GM18505 (cell line): Measurements from ENCODE around the gene KRTAP5-2.
"Not testable (repeated sequence)": the region's sequence is repeated elsewhere in the genome, so short reads cannot be mapped to it uniquely, and the experiment has no call there.

Source experiments
- ATAC-seq: cut with Tn5 transposase; IDR thresholded peaks from one replicate; pipeline ENCODE4 v1.9.1; 2021; ENCODE audit not compliant: unreplicated experiment
- POLR2A ChIP-seq: IDR thresholded peaks from 4 replicates; pipeline ENCODE4 v1.6.1; 2011; ENCODE audit warnings: borderline replicate concordance; ENCODE audit not compliant: insufficient read depth, insufficient read length; ENCODE audit errors: extremely low read depth

KRTAP5-2 gene

GRCh38 chr11:1636291-1636950 is 38.3 kb upstream of the KRTAP5-2 start:
- TF ChIP-seq POLR2A: no peak
- no peak for ATAC-seq

DNA sequence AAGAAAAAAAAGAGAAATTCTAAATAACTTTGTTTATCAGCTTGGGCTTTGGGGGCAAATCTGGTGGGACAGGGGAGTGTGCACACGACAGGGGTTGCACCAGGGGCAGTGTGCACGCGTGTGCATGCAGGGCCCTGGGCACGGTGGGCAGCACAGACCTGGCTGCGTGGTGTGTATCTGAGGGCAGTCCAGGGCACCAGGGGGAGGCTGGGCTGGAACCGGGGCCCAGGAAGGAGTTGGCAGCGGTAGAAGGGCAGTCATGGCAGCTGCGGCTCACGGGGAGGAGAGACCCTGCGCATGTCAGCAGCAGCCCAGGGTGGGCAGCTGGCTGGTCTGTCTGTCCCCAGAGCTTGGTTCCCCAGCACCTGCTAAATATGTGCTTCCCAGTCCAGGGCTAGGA is 35.8 kb upstream of the KRTAP5-2 start:
- no peak for TF ChIP-seq POLR2A
- no peak for ATAC-seq

GRCh38 chr11:1632053-1632714 is 34.1 kb upstream of the KRTAP5-2 start:
- ATAC-seq: no peak
- no peak for TF ChIP-seq POLR2A

- ATAC-seq: no peak
- no peak for TF ChIP-seq POLR2A
These were observed 33.0 kb upstream of the KRTAP5-2 start for GRCh38 chr11:1631066-1631568.

- no peak for ATAC-seq
- TF ChIP-seq POLR2A: no peak
These were observed 32.2 kb upstream of the KRTAP5-2 start for GRCh38 chr11:1630271-1630670.

DNA sequence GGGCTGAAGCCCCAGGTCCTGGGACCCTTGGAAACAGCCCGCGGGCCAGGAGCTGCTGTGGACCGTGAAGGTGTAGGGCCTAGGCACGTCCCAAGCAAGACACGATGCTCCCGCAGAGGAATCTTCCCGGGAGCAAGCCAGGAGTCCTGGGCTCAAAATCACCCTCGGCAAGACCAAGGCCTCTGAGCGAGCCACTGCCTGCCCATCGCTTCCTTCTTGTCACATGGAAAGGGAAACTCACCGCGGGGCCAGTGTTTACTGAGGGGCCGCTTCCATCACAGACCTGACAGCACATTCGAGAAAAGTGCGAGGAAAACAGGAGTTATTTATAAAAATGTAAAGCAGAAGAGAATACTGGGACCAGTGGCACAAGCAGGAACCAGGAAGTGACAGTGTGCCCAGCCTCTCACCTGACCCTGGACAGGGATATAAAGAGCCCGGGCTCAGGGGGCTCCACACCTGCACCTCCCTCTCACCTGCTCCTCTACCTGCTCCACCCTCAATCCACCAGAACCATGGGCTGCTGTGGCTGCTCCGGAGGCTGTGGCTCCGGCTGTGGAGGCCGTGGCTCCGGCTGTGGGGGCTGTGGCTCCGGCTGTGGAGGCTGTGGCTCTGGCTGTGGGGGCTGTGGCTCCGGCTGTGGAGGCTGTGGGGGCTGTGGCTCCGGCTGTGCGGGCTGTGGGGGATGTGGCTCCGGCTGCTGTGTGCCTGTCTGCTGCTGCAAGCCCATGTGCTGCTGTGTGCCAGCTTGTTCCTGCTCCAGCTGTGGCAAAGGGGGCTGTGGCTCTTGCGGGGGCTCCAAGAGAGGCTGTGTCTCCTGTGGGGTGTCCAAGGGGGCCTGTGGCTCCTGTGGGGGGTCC is 31.5 kb upstream of the KRTAP5-2 start, which contains the start of gene KRTAP5-5:
Gene KRTAP5-5 (plus strand): TSS at position 450 of the 860 bp plus-strand sequence. CDS start 66 bp downstream, at position 516.
- TF ChIP-seq POLR2A: no peak
- ATAC-seq: no peak

- ATAC-seq: no peak
- TF ChIP-seq POLR2A: no peak
These were observed 30.6 kb upstream of the KRTAP5-2 start for GRCh38 chr11:1628506-1629325.

GRCh38 chr11:1625541-1625940 is 27.4 kb upstream of the KRTAP5-2 start:
- no peak for ATAC-seq
- no peak for TF ChIP-seq POLR2A

DNA sequence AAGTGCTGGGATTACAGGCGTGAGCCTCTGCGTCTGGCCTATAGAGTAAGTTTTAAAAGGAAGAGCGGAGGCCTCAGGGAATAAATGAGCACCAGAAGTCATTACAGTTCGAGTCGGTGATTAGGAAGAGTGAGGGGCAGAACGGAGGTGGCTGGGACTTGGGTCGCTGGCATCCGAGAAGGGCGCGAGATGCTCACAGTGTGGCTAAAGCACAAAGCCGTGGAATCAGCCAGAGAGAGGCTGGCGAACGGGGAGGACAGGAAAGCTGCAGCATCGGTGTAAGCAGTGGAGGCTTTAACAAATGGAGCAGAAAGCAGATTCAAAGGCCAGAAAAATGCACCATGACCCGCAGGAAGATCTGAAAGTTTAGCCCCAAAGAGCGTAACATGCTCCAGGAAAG is 26.5 kb upstream of the KRTAP5-2 start:
- ATAC-seq: no peak
- no peak for TF ChIP-seq POLR2A

DNA sequence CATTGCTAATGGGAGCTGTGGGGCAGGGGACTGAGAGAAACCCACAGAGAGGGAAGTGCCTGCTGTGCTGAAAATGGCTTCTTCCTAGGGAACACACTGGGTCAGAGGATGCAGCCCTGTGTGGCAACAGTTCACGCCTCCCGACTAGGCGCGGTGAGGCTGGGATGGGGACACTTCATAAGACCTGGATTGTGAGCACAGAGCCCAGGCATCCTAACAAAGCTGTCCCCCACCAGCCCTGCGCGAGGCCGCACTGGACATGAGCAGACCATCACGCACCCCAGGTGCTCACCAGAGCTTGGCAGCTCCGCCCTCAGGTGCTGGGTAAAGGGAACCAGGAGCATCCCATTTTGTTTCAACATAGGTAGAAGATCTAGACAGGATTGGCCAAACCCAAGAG is 25.6 kb upstream of the KRTAP5-2 start:
- ATAC-seq: no peak
- TF ChIP-seq POLR2A: no peak

GRCh38 chr11:1622086-1622485 is 24.0 kb upstream of the KRTAP5-2 start, which contains the start of gene KRTAP5-4:
KRTAP5-4 (minus strand) TSS chr11:1622138; CDS start chr11:1622093, 45 bp downstream.
- no peak for ATAC-seq
- TF ChIP-seq POLR2A: no peak

DNA sequence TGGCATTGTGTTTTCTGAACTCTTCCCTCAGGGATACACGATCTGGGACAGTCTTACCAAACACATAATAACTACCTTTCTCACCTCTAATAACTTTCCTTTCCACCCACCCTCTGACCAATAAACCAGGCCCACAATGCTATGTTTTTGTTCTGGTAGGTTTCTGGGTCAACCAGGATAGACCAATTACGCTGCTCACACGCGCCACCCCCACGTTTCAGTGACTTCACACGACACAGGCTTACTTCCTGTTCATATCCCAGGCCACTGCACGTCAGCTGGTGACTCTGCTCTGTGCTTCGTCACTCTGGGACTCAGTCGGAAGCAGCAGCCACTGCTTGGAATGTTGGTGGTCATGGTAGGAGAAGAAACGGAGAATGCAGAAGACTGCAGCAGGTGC is 21.4 kb upstream of the KRTAP5-2 start:
- no peak for TF ChIP-seq POLR2A
- ATAC-seq: no peak

DNA sequence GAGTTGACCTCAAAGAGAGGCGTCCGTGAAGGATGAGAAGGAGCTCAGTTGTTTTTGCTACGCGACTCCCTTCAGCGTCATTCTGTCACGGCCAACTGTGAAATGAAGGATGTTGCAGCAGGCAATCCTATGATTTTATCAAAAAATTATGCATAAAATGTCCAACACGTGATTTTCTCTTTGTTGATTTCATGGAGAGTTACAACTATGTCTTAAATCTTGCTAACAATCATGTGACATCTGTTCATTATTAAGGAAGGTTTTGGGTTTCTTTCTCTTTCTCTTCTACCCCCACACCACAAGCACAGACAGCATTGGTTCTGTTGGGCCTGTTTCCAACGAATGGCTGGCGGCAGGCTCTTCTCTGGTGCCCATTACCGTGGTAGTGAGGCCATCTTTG is 20.1 kb upstream of the KRTAP5-2 start:
- no peak for ATAC-seq
- no peak for TF ChIP-seq POLR2A

DNA sequence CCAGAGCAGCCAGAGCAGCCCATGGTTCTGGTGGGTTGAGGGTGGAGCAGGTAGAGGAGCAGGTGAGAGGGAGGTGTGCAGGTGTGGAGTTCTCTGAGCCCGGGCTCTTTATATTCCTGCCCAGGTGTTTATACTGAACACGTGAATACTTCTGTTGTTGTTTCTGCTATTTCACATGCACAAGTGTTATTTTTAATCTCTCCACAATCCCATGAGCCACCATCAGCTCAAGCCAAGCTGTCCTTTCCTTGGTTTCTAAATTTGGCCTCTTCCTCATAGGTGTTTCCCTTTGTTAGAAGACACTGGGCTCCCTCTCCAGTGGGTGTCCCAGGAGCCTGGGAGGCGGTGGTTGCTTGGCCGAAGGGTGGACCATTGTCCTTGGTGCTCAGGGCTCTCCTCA is 10.3 kb upstream of the KRTAP5-2 start, which contains the start of gene KRTAP5-3:
Gene KRTAP5-3 (minus strand): TSS at position 101 of the 400 bp plus-strand sequence. CDS start 78 bp downstream, at position 23.
- TF ChIP-seq POLR2A: no peak
- ATAC-seq: no peak

GRCh38 chr11:1607901-1608300 is 9.8 kb upstream of the KRTAP5-2 start:
- not testable (repeated sequence) for ATAC-seq

DNA sequence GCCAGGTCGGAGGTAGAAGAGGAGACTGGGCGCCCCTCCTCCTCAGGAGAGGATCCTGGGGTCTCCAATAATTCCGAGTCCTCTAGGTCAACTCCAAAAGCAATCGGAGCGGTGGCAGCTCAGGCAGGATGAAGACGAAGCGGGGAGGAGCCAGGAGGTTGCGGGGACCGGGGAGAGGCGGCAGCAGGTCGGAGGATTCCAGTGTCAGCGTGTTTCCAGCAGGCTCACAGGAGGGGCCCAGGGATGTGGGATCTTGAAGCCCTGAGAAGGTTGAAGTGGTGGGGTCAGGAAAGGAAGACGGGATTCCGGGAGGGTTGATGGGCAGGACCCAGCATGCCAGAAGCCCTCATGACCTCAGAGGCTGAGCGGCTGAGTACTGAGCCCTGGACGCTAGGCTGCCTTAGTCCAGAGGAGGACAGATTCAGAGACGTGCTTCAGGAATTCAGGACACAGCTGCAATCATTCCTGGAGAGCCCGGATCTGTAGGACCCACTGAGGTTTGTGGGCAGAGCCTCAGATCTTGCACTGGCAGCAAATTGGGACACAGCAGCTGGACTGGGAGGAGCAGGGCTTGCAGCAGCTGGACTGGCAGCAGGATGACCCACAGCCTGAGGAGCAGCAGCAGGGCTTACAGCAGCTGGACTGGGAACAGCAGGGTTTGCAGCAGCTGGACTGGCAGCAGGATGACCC is 9.2 kb upstream of the KRTAP5-2 start:
- not testable (repeated sequence) for ATAC-seq

DNA sequence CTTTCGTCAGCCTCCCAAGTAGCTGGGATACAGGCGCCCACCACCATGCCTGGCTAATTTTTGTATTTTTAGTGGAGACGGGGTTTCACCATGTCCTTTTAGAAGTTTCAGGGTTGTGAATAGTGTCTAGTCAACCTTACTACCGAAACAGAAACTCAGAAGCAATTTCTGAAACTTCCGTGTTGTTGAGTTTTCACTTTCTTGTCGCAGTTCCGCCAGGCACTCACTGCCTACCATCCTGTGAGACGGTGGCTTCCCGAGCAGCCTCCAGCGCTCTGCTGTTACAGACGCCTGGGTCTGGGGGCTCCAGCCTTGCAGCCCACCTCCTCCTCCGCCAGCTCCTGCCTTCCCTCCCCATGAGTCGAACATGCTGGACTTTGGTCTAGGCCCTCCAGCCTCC is 7.8 kb upstream of the KRTAP5-2 start:
- ATAC-seq: not testable (repeated sequence)
